Adrenal gland (tissue), 5 donors: ENCODE measurements around the gene STIM1.

Experiments used
- CTCF ChIP-seq, 6 experiments: fragments of 450-650 bp in 4 of 6; fragments of 200-600 bp in 2 of 6; sonication (generic) in 1 of 6; IDR thresholded peaks; 1 replicate in 5 of 6; 2 replicates in 1 of 6; pipeline versions ENCODE4 v1.5.1 to v1.8.0; 2016 to 2021; ENCODE audit warnings: antibody characterized with exemption in 6 of 6, mild to moderate bottlenecking in 2 of 6, moderate library complexity in 1 of 6
- POLR2A ChIP-seq, 2 donors: fragments of 450-650 bp; IDR thresholded peaks; one replicate each; pipeline ENCODE4 v1.6.1; 2017; ENCODE audit warnings: antibody characterized with exemption in 2 of 2, mild to moderate bottlenecking in 2 of 2, moderate library complexity in 1 of 2
- donor health status: DM: no; HTN: no; CAD: no.

GRCh38 chr11:3809624-3809928, 45.9 kb upstream of the STIM1 start:
- no peak for TF ChIP-seq POLR2A (IDR thresholded peaks at IDR 0.05)
- TF ChIP-seq CTCF (IDR thresholded peaks at IDR 0.05), result no peak
